Panc1 (cell line): ENCODE measurements around the gene SLPI.

Source experiments
- CTCF ChIP-seq: fragments of 450-650 bp; IDR thresholded peaks from 2 replicates; pipeline ENCODE4 v1.5.1; 2017; ENCODE audit warnings: mild to moderate bottlenecking
- REST ChIP-seq, 2 experiments: IDR thresholded peaks; 2 replicates each; pipeline ENCODE4 v1.6.1; 2011 to 2012; ENCODE audit warnings: low read depth in 2 of 2, control low read depth in 1 of 2, low read length in 1 of 2, mild to moderate bottlenecking in 1 of 2, moderate library complexity in 1 of 2; ENCODE audit not compliant: insufficient read depth in 1 of 2
- SIN3A ChIP-seq: IDR thresholded peaks from 2 replicates; pipeline ENCODE4 v1.6.1; 2012; ENCODE audit warnings: low read depth, mild to moderate bottlenecking, low read length, moderate library complexity, borderline replicate concordance; ENCODE audit not compliant: insufficient read depth
- TCF7L2 ChIP-seq: IDR thresholded peaks from 2 replicates; pipeline ENCODE4 v1.6.1; 2011; ENCODE audit warnings: mild to moderate bottlenecking, low read depth, low read length, inconsistent platforms

- no peak for TF ChIP-seq CTCF
- no peak for TF ChIP-seq SIN3A
- no peak for TF ChIP-seq TCF7L2
- TF ChIP-seq REST (IDR thresholded peaks at IDR 0.05; ENCODE audit: insufficient read depth in 1 of 2, low read depth in 2 of 2, low read length in 1 of 2) = no peak
Measured at GRCh38 chr20:45257161-45257560, 2.8 kb upstream of the SLPI start.
